Measurements from ENCODE around the gene ERBB4. TPM values are rescaled to one million over a fixed set of nuclear protein-coding genes. Genes with fewer than 3 reads are reported as not detected.

Gene ERBB4
- total RNA-seq, 1 donor from 2014 or later = 1.2 TPM

DNA sequence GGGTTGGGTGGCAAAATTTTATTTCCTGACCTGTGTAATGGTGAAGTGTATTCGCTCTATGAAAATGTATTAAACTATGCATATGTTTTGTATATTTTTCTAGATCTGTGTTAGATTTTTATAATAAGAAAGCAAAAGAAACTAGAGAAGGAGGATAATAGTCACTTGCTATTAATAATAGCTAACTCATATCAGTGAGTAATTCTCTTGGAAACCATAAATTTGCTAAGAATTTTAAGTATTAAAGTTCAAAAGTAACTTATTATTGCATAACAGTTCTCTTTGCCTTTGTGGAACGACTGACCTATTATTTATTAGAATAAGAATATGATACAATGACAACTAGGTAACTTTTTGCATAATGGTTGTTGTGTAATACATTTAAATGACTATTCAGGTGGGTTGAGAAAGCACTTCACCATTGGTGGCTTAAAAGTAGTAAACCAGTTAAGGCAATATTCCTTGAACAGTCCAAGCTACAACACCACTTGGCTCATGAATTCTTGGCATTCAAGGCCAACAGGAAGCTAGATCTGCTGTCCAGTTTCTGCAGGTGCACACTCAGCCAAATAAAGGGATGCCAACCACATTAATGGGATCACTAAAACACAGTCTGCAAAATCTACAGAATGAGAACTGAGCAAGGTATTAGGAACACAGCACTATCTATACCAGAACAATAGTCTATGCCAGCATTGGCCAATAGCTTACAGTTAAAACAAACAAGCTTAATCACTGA is 1060.9 kb downstream of the ERBB4 start:
- TF ChIP-seq EZH2 (IDR thresholded peaks at IDR 0.05; ENCODE audit: insufficient read depth, low read length) = no peak
- TF ChIP-seq, protein P1, sequence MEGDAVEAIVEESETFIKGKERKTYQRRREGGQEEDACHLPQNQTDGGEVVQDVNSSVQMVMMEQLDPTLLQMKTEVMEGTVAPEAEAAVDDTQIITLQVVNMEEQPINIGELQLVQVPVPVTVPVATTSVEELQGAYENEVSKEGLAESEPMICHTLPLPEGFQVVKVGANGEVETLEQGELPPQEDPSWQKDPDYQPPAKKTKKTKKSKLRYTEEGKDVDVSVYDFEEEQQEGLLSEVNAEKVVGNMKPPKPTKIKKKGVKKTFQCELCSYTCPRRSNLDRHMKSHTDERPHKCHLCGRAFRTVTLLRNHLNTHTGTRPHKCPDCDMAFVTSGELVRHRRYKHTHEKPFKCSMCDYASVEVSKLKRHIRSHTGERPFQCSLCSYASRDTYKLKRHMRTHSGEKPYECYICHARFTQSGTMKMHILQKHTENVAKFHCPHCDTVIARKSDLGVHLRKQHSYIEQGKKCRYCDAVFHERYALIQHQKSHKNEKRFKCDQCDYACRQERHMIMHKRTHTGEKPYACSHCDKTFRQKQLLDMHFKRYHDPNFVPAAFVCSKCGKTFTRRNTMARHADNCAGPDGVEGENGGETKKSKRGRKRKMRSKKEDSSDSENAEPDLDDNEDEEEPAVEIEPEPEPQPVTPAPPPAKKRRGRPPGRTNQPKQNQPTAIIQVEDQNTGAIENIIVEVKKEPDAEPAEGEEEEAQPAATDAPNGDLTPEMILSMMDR (IDR thresholded peaks at IDR 0.05; ENCODE audit: insufficient read depth, low read depth, low read length) = no peak
- H3K4me3 ChIP-seq (ENCODE audit: insufficient read depth, low read depth, low read length) = no peak overlapping the region
- no peak overlapping the region for H3K4me2 ChIP-seq (ENCODE audit: low read length)
- H3K79me2 ChIP-seq (ENCODE audit: insufficient read depth, low read length) = no peaks in the 10 kb centered on the region
- Mint-ChIP-seq H3K27me3 (ENCODE audit: low read depth, unreplicated experiment) (no peaks in the 10 kb centered on the region), H3K4me3 (ENCODE audit: unreplicated experiment) (no peak overlapping the region), H3K36me3 (ENCODE audit: low read depth, unreplicated experiment) (no peaks in the 10 kb centered on the region), H3K27ac (ENCODE audit: unreplicated experiment) (no peak overlapping the region), H3K4me1 (ENCODE audit: low read depth, unreplicated experiment) (no peaks in the 10 kb centered on the region), H3K9me3 (ENCODE audit: unreplicated experiment) (no peaks in the 10 kb centered on the region)
- DNase-seq (ENCODE audit: low read depth) = no peak
- H3K9me3 ChIP-seq (ENCODE audit: insufficient read depth, low read depth, low read length) = no peaks in the 10 kb centered on the region
- H4K20me1 ChIP-seq (ENCODE audit: insufficient read depth, low read length) = no peaks in the 10 kb centered on the region
- no peak overlapping the region for H3K27ac ChIP-seq (ENCODE audit: low read depth, low read length)
- H3K4me1 ChIP-seq (ENCODE audit: insufficient read depth, low read length) = no peaks in the 10 kb centered on the region
- no peak for FAIRE-seq
- H2AFZ ChIP-seq (ENCODE audit: low read depth, low read length) = no peak overlapping the region
- H3K9ac ChIP-seq (ENCODE audit: low read length) = no peak overlapping the region
- H3K27me3 ChIP-seq (ENCODE audit: insufficient read depth, low read length) = no peaks in the 10 kb centered on the region
- H3K36me3 ChIP-seq (ENCODE audit: insufficient read depth, low read length) = no peaks in the 10 kb centered on the region

GRCh38 chr2:211473116-211473515 is 1065.5 kb downstream of the ERBB4 start:
- Histone ChIP-seq H3K27ac (ENCODE audit: low read depth, low read length) (no peak overlapping the region), H3K79me2 (ENCODE audit: insufficient read depth, low read length) (no peaks in the 10 kb centered on the region), H3K36me3 (ENCODE audit: insufficient read depth, low read length) (no peaks in the 10 kb centered on the region), H3K27me3 (ENCODE audit: insufficient read depth, low read length) (no peaks in the 10 kb centered on the region), H3K4me1 (ENCODE audit: insufficient read depth, low read length) (no peaks in the 10 kb centered on the region), H2AFZ (ENCODE audit: low read depth, low read length) (no peak overlapping the region), H3K9me3 (ENCODE audit: insufficient read depth, low read depth, low read length) (no peaks in the 10 kb centered on the region), H3K4me3 (ENCODE audit: insufficient read depth, low read depth, low read length) (no peak overlapping the region), H4K20me1 (ENCODE audit: insufficient read depth, low read length) (no peaks in the 10 kb centered on the region), H3K9ac (ENCODE audit: low read length) (no peak overlapping the region), H3K4me2 (ENCODE audit: low read length) (no peak overlapping the region)
- no peak for TF ChIP-seq EZH2 (IDR thresholded peaks at IDR 0.05; ENCODE audit: insufficient read depth, low read length)
- TF ChIP-seq, protein P1 (IDR thresholded peaks at IDR 0.05; ENCODE audit: insufficient read depth, low read depth, low read length) = no peak
- H3K9me3 Mint-ChIP-seq (ENCODE audit: unreplicated experiment) = no peaks in the 10 kb centered on the region
- FAIRE-seq (no peak), DNase-seq (ENCODE audit: low read depth) (no peak)
- no peak overlapping the region for H3K4me3 Mint-ChIP-seq (ENCODE audit: unreplicated experiment)
- H3K27ac Mint-ChIP-seq (ENCODE audit: unreplicated experiment) = no peak overlapping the region
- H3K36me3 Mint-ChIP-seq (ENCODE audit: low read depth, unreplicated experiment) = no peaks in the 10 kb centered on the region
- H3K4me1 Mint-ChIP-seq (ENCODE audit: low read depth, unreplicated experiment) = no peaks in the 10 kb centered on the region
- H3K27me3 Mint-ChIP-seq (ENCODE audit: low read depth, unreplicated experiment) = no peaks in the 10 kb centered on the region

DNA sequence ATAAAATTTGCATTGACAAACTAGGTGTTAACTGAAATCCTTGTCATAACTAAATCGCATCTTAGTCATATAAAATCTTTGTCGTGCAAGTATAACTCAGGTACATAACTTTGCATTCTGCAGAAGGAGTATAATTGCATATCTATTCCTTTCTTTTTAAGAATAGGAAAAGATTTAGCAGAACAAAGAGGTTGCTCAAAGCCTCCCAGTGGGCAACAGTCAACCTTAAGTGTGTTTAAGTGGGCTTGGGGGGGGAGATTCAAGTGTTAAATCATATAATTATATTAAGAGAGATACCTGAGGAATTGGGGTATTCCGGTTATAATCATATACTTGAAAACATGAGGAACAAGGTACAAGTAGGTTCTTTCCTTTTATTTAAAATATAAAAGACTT is 1068.9 kb downstream of the ERBB4 start:
- H2AFZ ChIP-seq (ENCODE audit: low read depth, low read length) = no peak overlapping the region
- DNase-seq (ENCODE audit: low read depth) = no peak
- H3K9me3 ChIP-seq (ENCODE audit: insufficient read depth, low read depth, low read length) = no peaks in the 10 kb centered on the region
- H3K27me3 Mint-ChIP-seq (ENCODE audit: low read depth, unreplicated experiment) = no peaks in the 10 kb centered on the region
- H3K36me3 ChIP-seq (ENCODE audit: insufficient read depth, low read length) = no peaks in the 10 kb centered on the region
- H3K4me1 ChIP-seq (ENCODE audit: insufficient read depth, low read length) = no peaks in the 10 kb centered on the region
- no peaks in the 10 kb centered on the region for H4K20me1 ChIP-seq (ENCODE audit: insufficient read depth, low read length)
- H3K4me2 ChIP-seq (ENCODE audit: low read length) = no peak overlapping the region
- TF ChIP-seq EZH2 (IDR thresholded peaks at IDR 0.05; ENCODE audit: insufficient read depth, low read length) = no peak
- TF ChIP-seq, protein P1 (IDR thresholded peaks at IDR 0.05; ENCODE audit: insufficient read depth, low read depth, low read length) = no peak
- H3K79me2 ChIP-seq (ENCODE audit: insufficient read depth, low read length) = no peaks in the 10 kb centered on the region
- H3K9ac ChIP-seq (ENCODE audit: low read length) = no peak overlapping the region
- FAIRE-seq = no peak
- H3K4me3 Mint-ChIP-seq (ENCODE audit: unreplicated experiment) = no peak overlapping the region
- H3K4me3 ChIP-seq (ENCODE audit: insufficient read depth, low read depth, low read length) = no peak overlapping the region
- H3K27me3 ChIP-seq (ENCODE audit: insufficient read depth, low read length) = no peaks in the 10 kb centered on the region
- no peaks in the 10 kb centered on the region for H3K4me1 Mint-ChIP-seq (ENCODE audit: low read depth, unreplicated experiment)
- H3K27ac ChIP-seq (ENCODE audit: low read depth, low read length) = no peak overlapping the region
- H3K36me3 Mint-ChIP-seq (ENCODE audit: low read depth, unreplicated experiment) = no peaks in the 10 kb centered on the region
- H3K27ac Mint-ChIP-seq (ENCODE audit: unreplicated experiment) = no peak overlapping the region
- no peaks in the 10 kb centered on the region for H3K9me3 Mint-ChIP-seq (ENCODE audit: unreplicated experiment)

Data from astrocyte (in vitro differentiated cells and primary cell).